Measurements from ENCODE around the gene PPFIA1.

Gene PPFIA1

GRCh38 chr11:70301721-70302418 lies 31.4 kb downstream of the PPFIA1 start:
- H3K27me3 ChIP-seq (ENCODE audit: control insufficient read depth in 1 of 2, insufficient read depth in 2 of 2, low read length in 2 of 2): no peaks in the 10 kb centered on the region
- no peak overlapping the region for H3K9ac ChIP-seq (ENCODE audit: low read length)
- no peaks in the 10 kb centered on the region for H3K9me3 ChIP-seq (ENCODE audit: low read length)
- no peak overlapping the region for H3K4me3 ChIP-seq (ENCODE audit: low read depth in 1 of 2, low read length in 2 of 2)
- peaks cover 11% of the 10 kb centered on the region for H3K4me1 ChIP-seq (ENCODE audit: insufficient read depth, low read length)
- H3K27ac ChIP-seq (ENCODE audit: low read depth, low read length): no peak overlapping the region
- no peaks in the 10 kb centered on the region for H3K36me3 ChIP-seq (ENCODE audit: insufficient read depth, low read length)

- no peak overlapping the region for H3K9ac ChIP-seq (ENCODE audit: low read length)
- no peaks in the 10 kb centered on the region for H3K9me3 ChIP-seq (ENCODE audit: low read length)
- no peaks in the 10 kb centered on the region for H3K27me3 ChIP-seq (ENCODE audit: control insufficient read depth in 1 of 2, insufficient read depth in 2 of 2, low read length in 2 of 2)
- no peak overlapping the region for H3K4me3 ChIP-seq (ENCODE audit: low read depth in 1 of 2, low read length in 2 of 2)
- no peaks in the 10 kb centered on the region for H3K36me3 ChIP-seq (ENCODE audit: insufficient read depth, low read length)
- peaks cover 11% of the 10 kb centered on the region for H3K4me1 ChIP-seq (ENCODE audit: insufficient read depth, low read length)
- H3K27ac ChIP-seq (ENCODE audit: low read depth, low read length): no peak overlapping the region
Observed at GRCh38 chr11:70302419-70302752, 31.9 kb downstream of the PPFIA1 start.

GRCh38 chr11:70303070-70303469 lies 32.6 kb downstream of the PPFIA1 start:
- H3K27me3 ChIP-seq (ENCODE audit: control insufficient read depth in 1 of 2, insufficient read depth in 2 of 2, low read length in 2 of 2): no peaks in the 10 kb centered on the region
- no peak overlapping the region for H3K4me3 ChIP-seq (ENCODE audit: low read depth in 1 of 2, low read length in 2 of 2)
- no peaks in the 10 kb centered on the region for H3K36me3 ChIP-seq (ENCODE audit: insufficient read depth, low read length)
- peaks cover 11% of the 10 kb centered on the region for H3K4me1 ChIP-seq (ENCODE audit: insufficient read depth, low read length)
- no peak overlapping the region for H3K9ac ChIP-seq (ENCODE audit: low read length)
- no peak overlapping the region for H3K27ac ChIP-seq (ENCODE audit: low read depth, low read length)
- H3K9me3 ChIP-seq (ENCODE audit: low read length): no peaks in the 10 kb centered on the region

- Histone ChIP-seq H3K4me3 (ENCODE audit: low read depth in 1 of 2, low read length in 2 of 2) (no peak overlapping the region), H3K36me3 (ENCODE audit: insufficient read depth, low read length) (no peaks in the 10 kb centered on the region), H3K9me3 (ENCODE audit: low read length) (no peaks in the 10 kb centered on the region), H3K9ac (ENCODE audit: low read length) (no peak overlapping the region), H3K27ac (ENCODE audit: low read depth, low read length) (no peak overlapping the region), H3K4me1 (ENCODE audit: insufficient read depth, low read length) (peaks cover 11% of the 10 kb centered on the region), H3K27me3 (ENCODE audit: control insufficient read depth in 1 of 2, insufficient read depth in 2 of 2, low read length in 2 of 2) (no peaks in the 10 kb centered on the region)
Observed at GRCh38 chr11:70304208-70304603, 33.7 kb downstream of the PPFIA1 start.

- H3K36me3 ChIP-seq (ENCODE audit: insufficient read depth, low read length): no peaks in the 10 kb centered on the region
- H3K27ac ChIP-seq (ENCODE audit: low read depth, low read length): no peak overlapping the region
- H3K4me3 ChIP-seq (ENCODE audit: low read depth in 1 of 2, low read length in 2 of 2): no peak overlapping the region
- peaks cover 11% of the 10 kb centered on the region for H3K4me1 ChIP-seq (ENCODE audit: insufficient read depth, low read length)
- H3K9ac ChIP-seq (ENCODE audit: low read length): no peak overlapping the region
- no peaks in the 10 kb centered on the region for H3K27me3 ChIP-seq (ENCODE audit: control insufficient read depth in 1 of 2, insufficient read depth in 2 of 2, low read length in 2 of 2)
- H3K9me3 ChIP-seq (ENCODE audit: low read length): no peaks in the 10 kb centered on the region
Observed at GRCh38 chr11:70305501-70305900, 35.0 kb downstream of the PPFIA1 start.

- no peak overlapping the region for H3K9ac ChIP-seq (ENCODE audit: low read length)
- no peaks in the 10 kb centered on the region for H3K27me3 ChIP-seq (ENCODE audit: control insufficient read depth in 1 of 2, insufficient read depth in 2 of 2, low read length in 2 of 2)
- peaks cover 11% of the 10 kb centered on the region for H3K4me1 ChIP-seq (ENCODE audit: insufficient read depth, low read length)
- H3K36me3 ChIP-seq (ENCODE audit: insufficient read depth, low read length): no peaks in the 10 kb centered on the region
- H3K27ac ChIP-seq (ENCODE audit: low read depth, low read length): no peak overlapping the region
- H3K4me3 ChIP-seq (ENCODE audit: low read depth in 1 of 2, low read length in 2 of 2): no peak overlapping the region
- H3K9me3 ChIP-seq (ENCODE audit: low read length): no peaks in the 10 kb centered on the region
Observed at GRCh38 chr11:70306586-70307033, 36.1 kb downstream of the PPFIA1 start.

GRCh38 chr11:70307176-70307575 lies 36.7 kb downstream of the PPFIA1 start:
- Histone ChIP-seq H3K4me3 (ENCODE audit: low read depth in 1 of 2, low read length in 2 of 2) (no peak overlapping the region), H3K27me3 (ENCODE audit: control insufficient read depth in 1 of 2, insufficient read depth in 2 of 2, low read length in 2 of 2) (no peaks in the 10 kb centered on the region), H3K27ac (ENCODE audit: low read depth, low read length) (no peak overlapping the region), H3K36me3 (ENCODE audit: insufficient read depth, low read length) (no peaks in the 10 kb centered on the region), H3K9me3 (ENCODE audit: low read length) (no peaks in the 10 kb centered on the region), H3K4me1 (ENCODE audit: insufficient read depth, low read length) (peaks cover 9% of the 10 kb centered on the region), H3K9ac (ENCODE audit: low read length) (no peak overlapping the region)

- no peak overlapping the region for H3K27ac ChIP-seq (ENCODE audit: low read depth, low read length)
- no peak overlapping the region for H3K4me3 ChIP-seq (ENCODE audit: low read depth in 1 of 2, low read length in 2 of 2)
- no peaks in the 10 kb centered on the region for H3K4me1 ChIP-seq (ENCODE audit: insufficient read depth, low read length)
- H3K27me3 ChIP-seq (ENCODE audit: control insufficient read depth in 1 of 2, insufficient read depth in 2 of 2, low read length in 2 of 2): no peaks in the 10 kb centered on the region
- no peaks in the 10 kb centered on the region for H3K9me3 ChIP-seq (ENCODE audit: low read length)
- no peaks in the 10 kb centered on the region for H3K36me3 ChIP-seq (ENCODE audit: insufficient read depth, low read length)
- no peak overlapping the region for H3K9ac ChIP-seq (ENCODE audit: low read length)
Observed at GRCh38 chr11:70311616-70312015, 41.1 kb downstream of the PPFIA1 start.

- Histone ChIP-seq H3K4me3 (ENCODE audit: low read depth in 1 of 2, low read length in 2 of 2) (no peak overlapping the region), H3K27me3 (ENCODE audit: control insufficient read depth in 1 of 2, insufficient read depth in 2 of 2, low read length in 2 of 2) (no peaks in the 10 kb centered on the region), H3K27ac (ENCODE audit: low read depth, low read length) (no peak overlapping the region), H3K9ac (ENCODE audit: low read length) (no peak overlapping the region), H3K4me1 (ENCODE audit: insufficient read depth, low read length) (no peaks in the 10 kb centered on the region), H3K36me3 (ENCODE audit: insufficient read depth, low read length) (no peaks in the 10 kb centered on the region), H3K9me3 (ENCODE audit: low read length) (no peaks in the 10 kb centered on the region)
Observed at GRCh38 chr11:70312401-70313357, 42.2 kb downstream of the PPFIA1 start.

GRCh38 chr11:70313945-70314344 lies 43.5 kb downstream of the PPFIA1 start:
- Histone ChIP-seq H3K9ac (ENCODE audit: low read length) (no peak overlapping the region), H3K27ac (ENCODE audit: low read depth, low read length) (no peak overlapping the region), H3K9me3 (ENCODE audit: low read length) (no peaks in the 10 kb centered on the region), H3K4me1 (ENCODE audit: insufficient read depth, low read length) (no peaks in the 10 kb centered on the region), H3K36me3 (ENCODE audit: insufficient read depth, low read length) (no peaks in the 10 kb centered on the region), H3K4me3 (ENCODE audit: low read depth in 1 of 2, low read length in 2 of 2) (no peak overlapping the region), H3K27me3 (ENCODE audit: control insufficient read depth in 1 of 2, insufficient read depth in 2 of 2, low read length in 2 of 2) (no peaks in the 10 kb centered on the region)

GRCh38 chr11:70314730-70315129 lies 44.2 kb downstream of the PPFIA1 start:
- no peaks in the 10 kb centered on the region for H3K4me1 ChIP-seq (ENCODE audit: insufficient read depth, low read length)
- H3K9me3 ChIP-seq (ENCODE audit: low read length): no peaks in the 10 kb centered on the region
- H3K27me3 ChIP-seq (ENCODE audit: control insufficient read depth in 1 of 2, insufficient read depth in 2 of 2, low read length in 2 of 2): no peaks in the 10 kb centered on the region
- H3K4me3 ChIP-seq (ENCODE audit: low read depth in 1 of 2, low read length in 2 of 2): no peak overlapping the region
- no peaks in the 10 kb centered on the region for H3K36me3 ChIP-seq (ENCODE audit: insufficient read depth, low read length)
- no peak overlapping the region for H3K9ac ChIP-seq (ENCODE audit: low read length)
- H3K27ac ChIP-seq (ENCODE audit: low read depth, low read length): no peak overlapping the region
